CD8-positive, alpha-beta memory T cell (primary cell): ENCODE data around the gene PTBP2. TPM values are rescaled to one million over a fixed set of nuclear protein-coding genes. Genes with fewer than 3 reads are reported as not detected.

Source experiments
- CTCF ChIA-PET: fragments of 350-600 bp; sonication (Branson Sonifier 250); formaldehyde crosslinking; loops from one replicate; lab custom pipeline; 2021; ENCODE audit warnings: antibody characterized with exemption; lab: Charles Lee
- POLR2A ChIA-PET: fragments of 350-600 bp; sonication (Branson Sonifier 250); formaldehyde crosslinking; loops from one replicate; lab custom pipeline; 2021; ENCODE audit warnings: antibody characterized with exemption; lab: Charles Lee
- DNase-seq, 5 donors: peaks; one replicate each; pipeline versions ENCODE4 v3.0.0 to v3.0.0-alpha.2; 2020 to 2022; ENCODE audit warnings: mixed read lengths in 1 of 5
- H3K27ac ChIP-seq: one replicate; pipeline ENCODE4 v1.7.0; 2013; ENCODE audit warnings: low read depth, mild to moderate bottlenecking, low read length, moderate library complexity
- H3K27me3 ChIP-seq: 2 replicates; pipeline ENCODE4 v1.7.0; 2013; ENCODE audit warnings: low read length, mild to moderate bottlenecking; ENCODE audit not compliant: insufficient read depth, poor library complexity, severe bottlenecking
- H3K36me3 ChIP-seq: 2 replicates; pipeline ENCODE4 v1.7.0; 2013; ENCODE audit warnings: mild to moderate bottlenecking, low read length, moderate library complexity; ENCODE audit not compliant: insufficient read depth
- H3K4me1 ChIP-seq: 2 replicates; pipeline ENCODE4 v1.7.0; 2013; ENCODE audit warnings: mild to moderate bottlenecking, low read length, moderate library complexity; ENCODE audit not compliant: insufficient read depth
- H3K4me3 ChIP-seq: 2 replicates; pipeline ENCODE4 v1.7.0; 2013; ENCODE audit warnings: mild to moderate bottlenecking, low read length
- H3K9me3 ChIP-seq: 2 replicates; pipeline ENCODE4 v1.7.0; 2013; ENCODE audit warnings: mild to moderate bottlenecking, low read length
- H3K27ac Mint-ChIP-seq, 8 donors: one replicate each; pipeline ENCODE4 v1.8.0; 2020 to 2021; ENCODE audit warnings: mixed read lengths in 8 of 8, mild to moderate bottlenecking in 6 of 8, inconsistent platforms in 3 of 8, moderate library complexity in 3 of 8
- H3K27me3 Mint-ChIP-seq, 2 donors: one replicate each; pipeline ENCODE4 v1.8.0; 2020 to 2021; ENCODE audit warnings: mixed read lengths in 2 of 2, mild to moderate bottlenecking in 1 of 2, moderate library complexity in 1 of 2
- H3K36me3 Mint-ChIP-seq, 3 donors: one replicate each; pipeline ENCODE4 v1.8.0; 2020 to 2021; ENCODE audit warnings: mixed read lengths in 3 of 3, inconsistent platforms in 1 of 3, mild to moderate bottlenecking in 1 of 3
- H3K4me1 Mint-ChIP-seq, 3 donors: one replicate each; pipeline ENCODE4 v1.8.0; 2020 to 2021; ENCODE audit warnings: mixed read lengths in 3 of 3, inconsistent platforms in 1 of 3, mild to moderate bottlenecking in 1 of 3
- H3K4me3 Mint-ChIP-seq, 7 donors: one replicate each; pipeline ENCODE4 v1.8.0; 2020 to 2021; ENCODE audit warnings: mixed read lengths in 7 of 7, mild to moderate bottlenecking in 6 of 7, moderate library complexity in 4 of 7, inconsistent platforms in 2 of 7
- H3K9me3 Mint-ChIP-seq, 5 donors: one replicate each; pipeline ENCODE4 v1.8.0; 2020 to 2022; ENCODE audit warnings: mixed read lengths in 5 of 5, mild to moderate bottlenecking in 3 of 5, moderate library complexity in 2 of 5, inconsistent platforms in 1 of 5
- polyA plus RNA-seq: library from polyadenylated mRNA; unstranded; fragments of 300-500 nt; fragmentation: Illumina TruSeq; gene quantifications from one replicate; pipeline ENCODE4 v1.2.3, GENCODE V29; 2021
- total RNA-seq, 2 experiments: library from RNA; stranded (reverse); gene quantifications; one replicate each; pipeline ENCODE4 v1.2.3, GENCODE V29; 2021

PTBP2 gene
- total and polyA plus RNA-seq, 3 experiments from 2014 or later = 4.0 to 12.0 (median 9.4) TPM

GRCh38 chr1:96843601-96844000 lies 122.0 kb downstream of the PTBP2 start:
- ChIA-PET CTCF (no interaction called here), POLR2A (no interaction called here)
- H3K4me1 Mint-ChIP-seq = no peaks in the 10 kb centered on the region
- no peaks in the 10 kb centered on the region for H3K4me1 ChIP-seq
- peaks cover 0 to 6% of the 10 kb centered on the region in 2 donors for H3K27me3 Mint-ChIP-seq
- no peak overlapping the region for H3K4me3 ChIP-seq
- DNase-seq = no peak
- H3K4me3 Mint-ChIP-seq = no peak overlapping the region
- no peaks in the 10 kb centered on the region for H3K9me3 Mint-ChIP-seq
- no peak overlapping the region for H3K27ac ChIP-seq
- no peaks in the 10 kb centered on the region for H3K9me3 ChIP-seq
- no peaks in the 10 kb centered on the region for H3K36me3 ChIP-seq
- no peaks in the 10 kb centered on the region for H3K36me3 Mint-ChIP-seq
- no peak overlapping the region for H3K27ac Mint-ChIP-seq
- H3K27me3 ChIP-seq = no peaks in the 10 kb centered on the region

- no peak overlapping the region for H3K4me3 ChIP-seq
- no peaks in the 10 kb centered on the region for H3K9me3 Mint-ChIP-seq
- ChIA-PET CTCF (no interaction called here), POLR2A (no interaction called here)
- no peaks in the 10 kb centered on the region for H3K27me3 ChIP-seq
- no peaks in the 10 kb centered on the region for H3K4me1 ChIP-seq
- H3K27me3 Mint-ChIP-seq = peaks cover 0 to 6% of the 10 kb centered on the region in 2 donors
- H3K36me3 Mint-ChIP-seq = no peaks in the 10 kb centered on the region
- no peaks in the 10 kb centered on the region for H3K36me3 ChIP-seq
- H3K27ac Mint-ChIP-seq = no peak overlapping the region
- H3K4me3 Mint-ChIP-seq = peak overlapping the region in 1 of 7 donors; percentile 15
- no peak overlapping the region for H3K27ac ChIP-seq
- no peak for DNase-seq
- H3K4me1 Mint-ChIP-seq = no peaks in the 10 kb centered on the region
- no peaks in the 10 kb centered on the region for H3K9me3 ChIP-seq
Measured at GRCh38 chr1:96845464-96845863, 123.9 kb downstream of the PTBP2 start.

GRCh38 chr1:96861836-96862235 lies 140.3 kb downstream of the PTBP2 start:
- no peak overlapping the region for H3K27ac ChIP-seq
- DNase-seq = no peak
- ChIA-PET CTCF (no interaction called here), POLR2A (no interaction called here)
- Mint-ChIP-seq H3K4me1 (no peaks in the 10 kb centered on the region), H3K36me3 (no peaks in the 10 kb centered on the region), H3K27ac (no peak overlapping the region), H3K4me3 (no peak overlapping the region), H3K27me3 (peaks cover 3 to 12% of the 10 kb centered on the region in 2 donors), H3K9me3 (peaks cover 0 to 7% (median 0%) of the 10 kb centered on the region in 5 donors)
- no peaks in the 10 kb centered on the region for H3K27me3 ChIP-seq
- H3K4me1 ChIP-seq = no peaks in the 10 kb centered on the region
- no peaks in the 10 kb centered on the region for H3K36me3 ChIP-seq
- H3K4me3 ChIP-seq = no peak overlapping the region
- H3K9me3 ChIP-seq = no peaks in the 10 kb centered on the region

- Mint-ChIP-seq H3K4me3 (no peak overlapping the region), H3K9me3 (peaks cover 0 to 7% (median 0%) of the 10 kb centered on the region in 5 donors), H3K36me3 (no peaks in the 10 kb centered on the region), H3K27ac (no peak overlapping the region), H3K4me1 (no peaks in the 10 kb centered on the region), H3K27me3 (peaks cover 3 to 12% of the 10 kb centered on the region in 2 donors)
- no peak for DNase-seq
- ChIA-PET CTCF (no interaction called here), POLR2A (no interaction called here)
- Histone ChIP-seq H3K4me1 (no peaks in the 10 kb centered on the region), H3K27ac (no peak overlapping the region), H3K4me3 (no peak overlapping the region), H3K27me3 (no peaks in the 10 kb centered on the region), H3K36me3 (no peaks in the 10 kb centered on the region), H3K9me3 (no peaks in the 10 kb centered on the region)
Measured at GRCh38 chr1:96863449-96863848, 141.9 kb downstream of the PTBP2 start.
